ENCODE measurements around the gene SLC5A10. TPM values are rescaled to one million over a fixed set of nuclear protein-coding genes. Genes with fewer than 3 reads are reported as not detected.

SLC5A10 gene
- not detected for total RNA-seq

DNA sequence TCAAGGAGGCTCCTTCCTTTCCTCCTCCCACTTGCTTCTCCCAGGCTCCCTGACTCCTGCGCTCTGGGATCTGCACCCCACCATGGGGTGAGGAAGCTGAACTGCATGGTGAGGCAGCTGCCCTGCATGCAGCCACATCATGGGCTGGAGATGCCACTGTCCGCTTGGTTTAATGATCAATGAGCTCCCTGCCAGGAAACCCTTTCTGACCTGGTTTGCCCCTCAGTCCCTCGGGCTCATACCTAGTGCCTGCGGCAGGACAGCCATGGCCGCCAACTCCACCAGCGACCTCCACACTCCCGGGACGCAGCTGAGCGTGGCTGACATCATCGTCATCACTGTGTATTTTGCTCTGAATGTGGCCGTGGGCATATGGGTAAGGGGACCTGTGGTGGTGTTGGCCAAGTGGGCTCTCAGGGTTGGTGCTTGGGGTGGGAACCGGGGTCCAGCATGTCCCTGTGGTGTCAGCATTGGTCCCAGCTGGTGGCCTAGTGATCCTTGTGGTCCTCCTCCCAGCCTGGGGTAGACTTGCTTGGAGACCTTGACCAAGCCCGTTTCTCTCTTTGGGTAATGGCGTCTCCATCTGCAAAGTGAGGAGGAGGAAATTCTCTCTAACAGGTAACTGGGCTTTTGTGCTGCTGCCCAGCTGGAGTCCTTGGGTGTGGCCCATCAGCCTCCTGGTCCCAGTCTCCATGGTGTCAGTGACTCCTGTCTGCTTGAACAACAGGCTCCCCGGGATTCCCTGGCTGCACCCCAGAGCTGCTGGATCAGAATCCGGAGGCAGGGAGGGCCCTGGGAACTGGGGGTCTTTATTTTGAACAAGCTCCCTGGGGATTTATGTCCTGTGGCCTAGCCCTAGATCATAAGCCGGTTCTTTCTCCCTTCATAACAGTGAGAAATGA, at the start of gene SLC5A10:
TSS of gene SLC5A10 (plus strand) at position 225 of the 902 bp plus-strand sequence. CDS start at position 266, 41 bp downstream.
- TF ChIP-seq EP300 (IDR thresholded peaks at IDR 0.05) (no peak), POLR2AphosphoS5 (IDR thresholded peaks at IDR 0.05) (no peak), POLR2A (IDR thresholded peaks at IDR 0.05; ENCODE audit: low read depth) (no peak)
- TF ChIP-seq, protein P1, sequence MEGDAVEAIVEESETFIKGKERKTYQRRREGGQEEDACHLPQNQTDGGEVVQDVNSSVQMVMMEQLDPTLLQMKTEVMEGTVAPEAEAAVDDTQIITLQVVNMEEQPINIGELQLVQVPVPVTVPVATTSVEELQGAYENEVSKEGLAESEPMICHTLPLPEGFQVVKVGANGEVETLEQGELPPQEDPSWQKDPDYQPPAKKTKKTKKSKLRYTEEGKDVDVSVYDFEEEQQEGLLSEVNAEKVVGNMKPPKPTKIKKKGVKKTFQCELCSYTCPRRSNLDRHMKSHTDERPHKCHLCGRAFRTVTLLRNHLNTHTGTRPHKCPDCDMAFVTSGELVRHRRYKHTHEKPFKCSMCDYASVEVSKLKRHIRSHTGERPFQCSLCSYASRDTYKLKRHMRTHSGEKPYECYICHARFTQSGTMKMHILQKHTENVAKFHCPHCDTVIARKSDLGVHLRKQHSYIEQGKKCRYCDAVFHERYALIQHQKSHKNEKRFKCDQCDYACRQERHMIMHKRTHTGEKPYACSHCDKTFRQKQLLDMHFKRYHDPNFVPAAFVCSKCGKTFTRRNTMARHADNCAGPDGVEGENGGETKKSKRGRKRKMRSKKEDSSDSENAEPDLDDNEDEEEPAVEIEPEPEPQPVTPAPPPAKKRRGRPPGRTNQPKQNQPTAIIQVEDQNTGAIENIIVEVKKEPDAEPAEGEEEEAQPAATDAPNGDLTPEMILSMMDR (IDR thresholded peaks at IDR 0.05) = no peak
- Histone ChIP-seq H3K9me3 (no peaks in the 10 kb centered on the region), H3K27me3 (peaks cover 0 to 4% (median 0%) of the 10 kb centered on the region in 4 donors), H3K4me1 (peaks cover 0 to 3% (median 0%) of the 10 kb centered on the region in 4 donors), H3K36me3 (no peaks in the 10 kb centered on the region), H3K27ac (replicated peaks in 1 of 4) (no peak within 1 kb of the TSS), H3K4me3 (no peak within 1 kb of the TSS)
- DNase-seq (ENCODE audit: extremely low spot score) = no peak
- intact Hi-C loops (cut with DNase I) = no loop called here
- 84% methylated on average over 12 of the region's 17 CpGs for WGBS

DNA sequence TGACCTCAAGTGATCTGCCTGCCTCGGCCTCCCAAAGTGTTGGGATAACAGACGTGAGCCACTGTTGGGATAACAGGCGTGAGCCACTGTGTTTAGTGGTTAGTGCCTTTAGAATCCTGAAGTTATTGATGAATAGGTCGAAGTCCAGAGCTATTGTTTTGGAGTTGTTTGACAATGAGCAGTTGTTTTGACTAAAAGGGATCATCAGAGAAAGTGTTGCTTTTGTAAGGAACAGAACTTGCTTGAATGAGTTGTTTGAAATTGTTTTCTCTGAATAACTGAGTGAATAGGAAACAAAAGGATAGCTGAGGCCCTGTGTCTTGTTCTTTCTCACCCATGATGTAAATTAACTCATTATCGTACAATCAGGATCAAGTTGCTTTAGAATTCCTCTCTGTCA, 47.5 kb upstream of the SLC5A10 start:
- no peak for DNase-seq (ENCODE audit: extremely low spot score)
- H3K27ac ChIP-seq (replicated peaks in 1 of 4) = no peak overlapping the region
- TF ChIP-seq, protein P1 (IDR thresholded peaks at IDR 0.05) = no peak
- no peak for TF ChIP-seq POLR2A (IDR thresholded peaks at IDR 0.05; ENCODE audit: low read depth)
- TF ChIP-seq EP300 (IDR thresholded peaks at IDR 0.05) = no peak
- TF ChIP-seq POLR2AphosphoS5 (IDR thresholded peaks at IDR 0.05) = no peak
- H3K4me1 ChIP-seq = no peaks in the 10 kb centered on the region
- intact Hi-C loops (cut with DNase I) = no loop called here
- 77% methylated on average over 5 of the region's 5 CpGs for WGBS
- H3K27me3 ChIP-seq = no peaks in the 10 kb centered on the region
- H3K9me3 ChIP-seq = no peaks in the 10 kb centered on the region
- no peak overlapping the region for H3K4me3 ChIP-seq
- H3K36me3 ChIP-seq = peaks cover 13 to 71% (median 31%) of the 10 kb centered on the region in 4 donors

DNA sequence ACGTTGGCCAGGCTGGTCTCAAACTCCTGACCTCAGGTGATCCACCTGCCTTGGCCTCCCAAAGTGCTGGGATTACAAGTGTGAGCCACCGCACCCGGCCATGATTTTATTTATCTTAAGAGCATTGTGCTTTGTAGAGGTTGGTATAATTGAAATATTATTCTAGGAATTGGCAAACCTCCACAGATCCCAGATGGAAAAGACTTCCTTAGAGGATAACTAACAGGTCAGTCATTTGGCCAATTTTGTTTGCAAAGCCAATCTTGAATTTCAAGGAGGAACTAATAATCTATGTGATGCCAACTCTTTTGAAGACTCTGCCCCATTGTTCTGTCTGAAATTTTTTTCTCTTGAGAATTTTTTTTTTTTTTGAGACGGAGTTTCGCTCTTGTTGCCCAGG, 46.7 kb upstream of the SLC5A10 start:
- TF ChIP-seq, protein P1 (IDR thresholded peaks at IDR 0.05) = no peak
- no peak overlapping the region for H3K4me3 ChIP-seq
- peaks cover 13 to 76% (median 34%) of the 10 kb centered on the region in 4 donors for H3K36me3 ChIP-seq
- no peak overlapping the region for H3K27ac ChIP-seq (replicated peaks in 1 of 4)
- WGBS = 82% methylated on average over 5 of the region's 5 CpGs
- H3K27me3 ChIP-seq = no peaks in the 10 kb centered on the region
- intact Hi-C loops (cut with DNase I) = no loop called here
- no peak for DNase-seq (ENCODE audit: extremely low spot score)
- H3K4me1 ChIP-seq = no peaks in the 10 kb centered on the region
- H3K9me3 ChIP-seq = no peaks in the 10 kb centered on the region

DNA sequence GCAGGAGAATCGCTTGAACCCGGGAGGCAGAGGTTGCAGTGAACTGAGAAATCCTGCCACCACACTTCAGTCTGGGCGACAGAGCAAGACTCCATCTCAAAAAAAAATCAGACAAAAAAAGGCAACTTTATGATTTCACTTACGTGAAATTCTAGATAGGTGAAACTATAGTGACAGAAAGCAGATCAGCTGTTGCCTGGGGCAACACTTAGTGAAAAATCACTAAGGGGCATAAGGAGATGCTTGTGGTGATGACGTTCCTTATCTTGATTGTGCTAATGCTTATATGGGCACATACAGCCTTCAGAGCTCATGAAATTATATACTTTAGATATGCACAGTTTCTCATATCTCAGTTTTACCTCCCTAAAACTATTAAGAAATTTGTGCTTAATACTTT, 41.6 kb upstream of the SLC5A10 start:
- intact Hi-C loops (cut with DNase I) = no loop called here
- Histone ChIP-seq H3K27me3 (no peaks in the 10 kb centered on the region), H3K27ac (replicated peaks in 1 of 4) (no peak overlapping the region), H3K4me3 (no peak overlapping the region), H3K4me1 (no peaks in the 10 kb centered on the region), H3K36me3 (peaks cover 16 to 76% (median 57%) of the 10 kb centered on the region in 4 donors), H3K9me3 (no peaks in the 10 kb centered on the region)
- DNase-seq (ENCODE audit: extremely low spot score) = no peak
- WGBS = 94% methylated on average over 5 of the region's 5 CpGs
- TF ChIP-seq EP300 (IDR thresholded peaks at IDR 0.05) (no peak), POLR2A (IDR thresholded peaks at IDR 0.05; ENCODE audit: low read depth) (no peak), POLR2AphosphoS5 (IDR thresholded peaks at IDR 0.05) (no peak)
- TF ChIP-seq, protein P1 (IDR thresholded peaks at IDR 0.05) = no peak

All from esophagus muscularis mucosa (tissue), 4 donors.